D341Med (cell line): ENCODE measurements around the gene CDH3.

ENCODE experiments used
- DNase-seq: peaks from one replicate; pipeline ENCODE4 v3.0.0; 2012; ENCODE audit warnings: low spot score

The CDH3 gene

GRCh38 chr16:68651136-68651535 lies 6.0 kb downstream of the CDH3 start:
- no peak for DNase-seq

- DNase-seq: no peak
Measured at GRCh38 chr16:68652659-68653058, 7.5 kb downstream of the CDH3 start.

GRCh38 chr16:68655806-68656205 lies 10.7 kb downstream of the CDH3 start:
- no peak for DNase-seq

GRCh38 chr16:68656751-68657150 lies 11.6 kb downstream of the CDH3 start:
- no peak for DNase-seq

GRCh38 chr16:68658341-68658973 lies 13.3 kb downstream of the CDH3 start:
- no peak for DNase-seq

- no peak for DNase-seq
Measured at GRCh38 chr16:68658974-68659360, 13.9 kb downstream of the CDH3 start.

GRCh38 chr16:68659412-68660358 lies 14.6 kb downstream of the CDH3 start:
- DNase-seq: no peak

- no peak for DNase-seq
Measured at GRCh38 chr16:68660359-68660795, 15.3 kb downstream of the CDH3 start.

GRCh38 chr16:68662035-68662434 lies 16.9 kb downstream of the CDH3 start:
- no peak for DNase-seq

- no peak for DNase-seq
Measured at GRCh38 chr16:68664297-68664696, 19.2 kb downstream of the CDH3 start.

- DNase-seq: no peak
Measured at GRCh38 chr16:68665501-68665900, 20.4 kb downstream of the CDH3 start.

- DNase-seq: no peak
Measured at GRCh38 chr16:68668266-68668665, 23.2 kb downstream of the CDH3 start.

- no peak for DNase-seq
Measured at GRCh38 chr16:68676113-68676860, 31.2 kb downstream of the CDH3 start.

- no peak for DNase-seq
Measured at GRCh38 chr16:68681038-68681437, 35.9 kb downstream of the CDH3 start.

GRCh38 chr16:68685685-68686478 lies 40.8 kb downstream of the CDH3 start:
- DNase-seq: no peak

GRCh38 chr16:68686905-68687304 lies 41.8 kb downstream of the CDH3 start:
- DNase-seq: no peak

- no peak for DNase-seq
Measured at GRCh38 chr16:68689921-68690320, 44.8 kb downstream of the CDH3 start.

- DNase-seq: no peak
Measured at GRCh38 chr16:68695575-68695974, 50.5 kb downstream of the CDH3 start.

- no peak for DNase-seq
Measured at GRCh38 chr16:68696514-68696913, 51.4 kb downstream of the CDH3 start.

- no peak for DNase-seq
Measured at GRCh38 chr16:68698091-68698490, 53.0 kb downstream of the CDH3 start.

- DNase-seq: no peak
Measured at GRCh38 chr16:68700120-68700519, 55.0 kb downstream of the CDH3 start.

- DNase-seq: no peak
Measured at GRCh38 chr16:68700831-68701230, 55.7 kb downstream of the CDH3 start.
